Activated CD8-positive, alpha-beta memory T cell treated with anti-CD3 and anti-CD28 coated beads, Interleukin-2, amount 50 U/mL, for 24 hours (primary cell): ENCODE measurements around the gene MDM4.
"Not testable (repeated sequence)": the region's sequence is repeated elsewhere in the genome, so short reads cannot be mapped to it uniquely, and the experiment has no call there.

Experiments
- DNase-seq: peaks from one replicate; pipeline ENCODE4 v3.0.0-alpha.2; 2020; ENCODE audit errors: extremely low read depth

Gene MDM4, protein sequence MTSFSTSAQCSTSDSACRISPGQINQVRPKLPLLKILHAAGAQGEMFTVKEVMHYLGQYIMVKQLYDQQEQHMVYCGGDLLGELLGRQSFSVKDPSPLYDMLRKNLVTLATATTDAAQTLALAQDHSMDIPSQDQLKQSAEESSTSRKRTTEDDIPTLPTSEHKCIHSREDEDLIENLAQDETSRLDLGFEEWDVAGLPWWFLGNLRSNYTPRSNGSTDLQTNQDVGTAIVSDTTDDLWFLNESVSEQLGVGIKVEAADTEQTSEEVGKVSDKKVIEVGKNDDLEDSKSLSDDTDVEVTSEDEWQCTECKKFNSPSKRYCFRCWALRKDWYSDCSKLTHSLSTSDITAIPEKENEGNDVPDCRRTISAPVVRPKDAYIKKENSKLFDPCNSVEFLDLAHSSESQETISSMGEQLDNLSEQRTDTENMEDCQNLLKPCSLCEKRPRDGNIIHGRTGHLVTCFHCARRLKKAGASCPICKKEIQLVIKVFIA

DNA sequence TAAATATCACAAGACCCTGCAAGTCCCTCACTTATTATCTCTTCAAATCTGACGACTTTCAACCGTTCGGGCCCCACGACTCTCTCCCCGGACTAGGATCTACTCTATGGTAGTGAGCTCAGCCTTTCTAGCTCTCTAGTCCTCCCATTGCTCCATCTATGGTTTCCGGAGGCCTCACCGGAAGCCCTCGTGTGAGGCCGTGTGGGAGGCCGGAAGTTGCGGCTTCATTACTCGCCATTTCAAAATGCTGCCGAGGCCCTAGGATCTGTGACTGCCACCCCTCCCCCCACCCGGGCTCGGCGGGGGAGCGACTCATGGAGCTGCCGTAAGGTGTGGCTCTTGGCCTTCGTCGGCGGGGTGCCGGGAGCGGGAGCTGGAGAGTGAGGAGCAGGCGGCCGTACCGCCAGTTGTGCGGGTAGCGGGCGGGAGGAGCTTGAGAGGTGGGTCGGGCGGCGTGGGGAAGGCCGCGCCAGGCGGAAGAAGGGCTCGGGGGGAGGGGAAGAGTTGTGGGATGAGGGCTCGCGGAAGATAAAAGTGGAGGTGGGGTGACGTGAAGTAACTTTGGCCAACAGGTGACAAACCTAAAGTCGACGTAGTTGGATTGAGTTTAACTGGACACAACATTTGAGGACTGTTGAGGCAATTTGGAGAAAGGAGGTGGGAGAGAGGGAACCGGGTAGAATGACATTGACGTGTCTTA is at the start of gene MDM4:
Gene MDM4 (plus strand): TSS at position 227 of the 700 bp plus-strand sequence. CDS start 9,113 bp downstream, outside the sequence.
- DNase-seq, result peak; percentile 80

DNA sequence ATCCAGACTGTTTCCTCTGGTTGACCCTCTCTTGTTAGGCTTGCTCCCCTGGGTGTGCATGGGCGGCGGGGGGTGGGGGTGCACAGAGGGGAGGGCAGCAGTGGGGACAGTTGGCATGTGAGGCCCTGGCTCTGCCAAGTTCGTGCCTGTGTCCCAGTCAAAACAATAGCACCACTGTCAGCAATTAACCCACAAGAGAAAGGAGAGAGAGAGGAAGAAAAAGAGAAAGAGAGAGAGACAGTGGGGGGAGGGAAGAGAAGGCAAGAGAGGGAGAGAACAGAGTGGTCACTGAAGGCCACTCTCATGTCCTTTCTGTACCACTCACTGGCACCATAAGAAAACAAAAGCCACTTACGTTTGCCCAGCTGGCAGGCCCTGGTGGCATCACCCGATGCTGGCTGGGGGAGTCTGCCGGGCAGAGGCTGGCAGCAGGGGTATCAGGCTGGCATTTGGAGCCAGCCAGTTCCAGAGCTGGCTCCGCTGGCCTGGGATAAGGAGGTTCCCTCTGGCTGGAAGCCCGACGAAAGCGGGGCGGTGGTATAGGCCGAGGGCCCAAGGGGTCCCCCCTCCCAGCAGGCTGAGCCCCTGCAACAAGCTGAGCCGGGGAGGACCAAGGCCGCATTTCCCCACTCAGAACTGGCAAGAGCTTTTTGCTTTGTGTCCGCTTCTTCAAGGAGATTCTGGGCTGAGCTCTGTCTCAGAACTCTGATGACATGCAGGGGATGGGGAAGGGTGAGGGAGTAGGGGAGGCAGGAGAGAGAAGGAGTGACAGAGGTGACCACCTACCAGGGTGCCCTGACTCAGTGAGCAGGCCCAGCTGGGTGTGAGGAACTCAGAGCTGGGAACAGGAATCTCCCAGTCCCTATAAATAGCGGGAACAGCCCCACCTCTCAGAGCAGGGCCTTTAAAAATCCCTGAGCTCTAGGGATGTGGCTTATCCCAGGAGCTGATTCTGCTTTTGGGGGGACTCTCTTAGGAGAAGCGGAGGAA is 49.5 kb upstream of the MDM4 start:
- no peak for DNase-seq

DNA sequence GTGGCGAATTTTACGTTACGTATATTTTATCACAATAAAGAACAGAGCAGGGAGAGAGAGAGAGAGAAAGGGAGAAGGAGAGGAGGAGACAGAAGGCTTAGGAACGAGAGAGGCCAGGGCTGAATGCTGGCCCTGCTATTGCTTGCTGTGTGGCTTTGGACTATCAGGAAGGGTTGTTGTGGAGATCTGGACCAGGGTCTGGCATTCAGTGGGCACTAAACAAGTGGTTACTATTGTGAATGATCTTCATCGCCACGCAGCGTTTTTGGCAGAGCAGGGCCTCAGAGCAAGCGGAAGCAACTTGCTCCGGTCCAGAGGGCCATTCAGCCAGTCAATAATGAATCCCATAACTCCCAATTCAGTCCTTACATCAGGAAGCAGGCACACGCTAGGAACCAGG is 48.0 kb upstream of the MDM4 start:
- no peak for DNase-seq

DNA sequence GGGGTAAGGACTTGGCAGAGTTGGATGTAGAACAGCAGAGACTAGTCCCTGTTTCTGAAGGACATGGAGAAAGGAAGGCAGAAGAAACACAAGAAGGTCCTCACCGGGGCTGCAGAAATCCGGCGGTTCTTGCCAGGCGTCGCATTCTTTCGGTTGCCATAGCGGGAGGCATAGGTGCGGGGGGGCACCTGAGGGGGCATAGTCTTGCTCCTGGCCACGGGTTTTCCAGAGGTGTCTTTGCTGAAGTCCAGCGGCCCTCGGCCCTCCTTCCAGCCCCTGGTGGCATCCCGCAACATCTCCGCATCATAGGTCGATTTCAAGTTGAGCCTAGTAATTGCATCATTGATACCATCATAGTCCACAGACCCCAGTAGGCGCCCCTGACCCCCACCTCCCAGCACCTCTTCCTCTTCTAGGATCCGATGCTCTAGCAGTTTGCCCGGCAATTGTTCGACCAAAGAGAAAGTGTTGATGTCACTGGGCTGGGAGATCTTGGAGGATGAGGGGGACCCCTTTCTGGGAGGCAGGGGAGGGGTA is 47.4 kb upstream of the MDM4 start:
- no peak for DNase-seq

DNA sequence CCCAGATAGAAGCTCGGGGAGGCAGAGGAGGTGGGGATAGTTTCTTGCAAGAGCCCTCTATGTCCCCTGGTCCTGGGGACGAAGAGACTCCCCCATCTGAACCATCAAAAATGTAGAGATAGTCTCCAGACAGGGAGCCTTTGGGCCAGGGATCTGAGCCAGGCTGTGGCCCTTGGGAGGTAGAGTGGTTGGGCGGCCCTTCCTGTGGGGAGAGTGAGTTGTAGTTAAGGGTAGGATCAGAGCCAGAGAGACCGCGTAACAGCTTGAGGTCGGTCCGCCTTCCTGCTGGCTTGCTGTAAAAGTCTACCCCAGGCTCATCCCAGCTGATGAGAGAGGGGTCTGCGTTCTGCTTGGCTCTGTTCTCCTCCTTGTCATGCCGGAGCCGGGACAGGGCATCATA is 46.9 kb upstream of the MDM4 start:
- DNase-seq, result no peak

DNA sequence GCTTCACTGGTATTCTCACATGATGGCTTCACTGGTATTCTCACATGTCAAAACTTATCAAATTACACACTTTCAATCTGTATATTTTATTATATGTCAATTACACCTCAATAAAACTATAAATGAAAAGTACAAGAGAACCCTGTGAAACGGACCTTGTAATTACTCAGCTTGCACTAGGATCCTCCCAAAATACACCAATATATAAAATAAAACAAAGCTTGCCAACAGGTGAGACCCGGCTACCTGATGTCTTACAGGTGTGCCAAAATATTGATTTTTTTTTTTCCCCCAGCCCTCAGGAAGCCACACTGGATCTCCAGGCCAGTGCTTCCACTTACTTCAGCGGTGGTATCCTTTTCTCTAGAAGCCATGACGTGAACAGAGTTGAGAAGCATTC is 44.5 kb upstream of the MDM4 start:
- DNase-seq, result no peak

DNA sequence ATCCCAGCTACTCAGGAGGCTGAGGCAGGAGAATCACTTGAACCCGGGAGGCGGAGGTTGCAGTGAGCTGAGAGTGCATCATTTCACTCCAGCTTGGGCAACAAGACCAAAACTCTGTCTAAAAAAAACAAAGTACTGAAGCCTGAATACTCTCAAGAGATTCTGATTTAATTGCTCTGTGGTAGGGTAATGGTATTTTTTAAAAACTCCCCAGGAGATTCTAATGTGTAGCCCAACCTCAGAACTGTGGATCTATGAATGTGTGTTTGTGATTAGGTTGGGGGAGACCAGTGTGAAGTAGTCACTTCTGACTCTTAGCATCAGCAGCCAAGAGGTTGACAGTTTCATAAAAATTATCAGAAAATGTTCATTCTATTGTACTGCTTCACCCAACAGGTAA is 43.5 kb upstream of the MDM4 start:
- no peak for DNase-seq

DNA sequence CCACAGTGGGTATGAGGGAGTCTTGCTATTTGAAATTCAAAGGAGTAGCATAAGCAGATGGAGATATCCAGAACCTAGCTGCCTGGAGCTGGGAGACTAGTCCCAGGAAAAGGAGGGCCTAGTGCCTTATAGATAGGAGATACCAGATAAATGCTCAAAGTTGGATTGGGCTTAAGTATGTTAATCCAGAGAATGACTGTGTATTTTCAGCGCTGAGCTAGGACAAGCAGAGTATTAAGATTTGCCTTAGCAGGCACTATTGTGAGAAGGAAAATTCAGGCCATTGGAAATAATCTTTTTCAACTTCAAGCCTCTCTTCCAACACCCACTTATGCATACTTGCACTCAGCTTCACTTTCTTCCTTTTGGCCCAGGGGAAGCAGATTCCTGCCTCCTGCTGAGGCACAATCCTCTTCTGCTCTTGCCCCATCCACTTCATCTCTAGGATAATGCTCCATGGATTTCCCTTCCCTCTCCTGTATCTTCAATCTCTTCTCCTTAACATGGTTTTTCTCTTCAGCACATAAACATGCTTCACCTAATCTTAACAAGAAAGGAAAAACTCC is 42.7 kb upstream of the MDM4 start:
- DNase-seq, result no peak

DNA sequence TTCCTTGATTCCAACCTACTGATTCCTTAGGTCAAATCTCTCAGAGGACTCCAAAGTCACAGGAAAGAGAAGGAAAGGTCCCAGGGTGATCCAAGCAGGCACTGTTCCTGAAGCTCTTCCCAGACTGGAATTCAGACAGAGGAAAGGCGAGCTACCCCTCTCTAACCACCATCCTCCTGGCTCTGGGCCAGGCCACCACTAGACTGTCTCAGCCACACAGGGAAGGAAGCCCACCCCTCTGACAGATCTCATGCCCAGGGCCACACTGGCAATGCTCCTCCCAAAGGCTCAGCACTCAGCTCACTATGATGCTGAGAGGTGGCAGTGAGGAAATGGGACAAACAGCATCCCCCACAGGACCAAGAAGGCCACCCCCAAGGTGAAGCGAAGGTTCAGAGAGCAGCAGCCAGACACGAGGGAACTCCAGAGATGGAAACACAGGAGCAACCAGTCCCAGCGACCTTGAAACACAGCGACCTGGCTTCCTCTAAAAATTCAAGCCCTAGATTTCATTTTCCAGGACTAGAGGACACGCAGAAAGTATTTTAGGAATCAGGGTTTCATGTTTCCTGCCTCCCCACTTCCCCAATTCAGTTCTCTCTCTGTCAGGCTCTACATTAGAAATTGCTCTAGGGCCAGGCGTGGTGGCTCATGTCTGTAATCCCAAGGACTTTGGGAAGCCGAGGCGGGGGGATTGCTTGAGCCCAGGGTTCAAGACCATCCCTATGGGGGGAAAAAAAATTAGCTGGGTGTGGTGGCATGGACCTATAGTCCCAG is 40.4 kb upstream of the MDM4 start:
- DNase-seq, result no peak

DNA sequence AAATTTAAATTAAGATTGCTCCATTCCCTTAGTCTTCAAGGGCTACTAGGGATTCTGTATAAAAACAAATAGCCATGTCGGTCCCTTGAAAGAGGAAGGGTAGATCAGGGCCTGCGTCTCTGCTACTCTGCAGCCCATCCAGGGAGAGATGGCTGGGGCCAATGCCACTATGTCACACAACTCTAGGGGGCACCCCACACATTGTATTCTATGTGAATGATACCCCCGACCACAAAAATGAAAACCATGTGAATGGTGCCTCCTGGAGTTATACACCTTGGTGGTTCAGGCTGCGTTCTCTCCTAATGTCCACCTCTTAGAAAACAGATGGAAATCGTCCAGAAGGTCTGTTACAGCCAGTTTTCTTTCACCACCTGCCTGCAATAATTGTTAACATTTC is 39.6 kb upstream of the MDM4 start:
- DNase-seq, result no peak

DNA sequence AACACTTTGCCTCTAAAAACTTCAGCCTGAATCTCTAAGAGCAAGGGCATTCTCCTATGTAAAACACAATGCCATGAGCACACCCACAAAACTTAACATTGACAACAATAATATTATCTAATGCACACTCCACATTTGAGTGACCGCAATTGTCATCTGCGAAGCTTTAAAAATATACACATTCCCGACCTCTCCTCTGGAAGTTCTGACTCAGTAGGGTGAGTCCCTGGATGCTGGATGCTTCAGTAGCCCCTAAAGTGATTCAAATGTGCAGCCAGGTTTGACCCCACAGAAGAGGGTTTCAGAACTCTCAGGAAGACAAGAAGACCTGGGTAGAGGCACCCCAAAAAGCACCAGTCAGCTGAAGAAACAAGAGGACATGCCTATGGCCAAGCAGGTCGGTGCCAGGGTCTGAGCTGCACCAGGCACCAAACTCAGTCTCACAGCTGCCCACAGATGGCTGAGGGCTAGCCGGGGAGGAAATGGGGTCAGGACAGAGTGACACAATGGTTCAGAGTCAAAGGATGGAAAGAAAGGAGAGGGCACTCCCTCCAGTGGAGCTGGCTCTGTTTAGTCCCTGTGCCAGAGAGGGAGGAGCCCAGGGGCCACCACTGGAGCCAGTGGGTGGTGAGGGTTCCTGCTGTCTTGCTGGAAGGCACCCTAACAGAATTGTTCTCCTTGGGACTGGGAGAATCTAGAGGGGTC is 39.0 kb upstream of the MDM4 start:
- no peak for DNase-seq

DNA sequence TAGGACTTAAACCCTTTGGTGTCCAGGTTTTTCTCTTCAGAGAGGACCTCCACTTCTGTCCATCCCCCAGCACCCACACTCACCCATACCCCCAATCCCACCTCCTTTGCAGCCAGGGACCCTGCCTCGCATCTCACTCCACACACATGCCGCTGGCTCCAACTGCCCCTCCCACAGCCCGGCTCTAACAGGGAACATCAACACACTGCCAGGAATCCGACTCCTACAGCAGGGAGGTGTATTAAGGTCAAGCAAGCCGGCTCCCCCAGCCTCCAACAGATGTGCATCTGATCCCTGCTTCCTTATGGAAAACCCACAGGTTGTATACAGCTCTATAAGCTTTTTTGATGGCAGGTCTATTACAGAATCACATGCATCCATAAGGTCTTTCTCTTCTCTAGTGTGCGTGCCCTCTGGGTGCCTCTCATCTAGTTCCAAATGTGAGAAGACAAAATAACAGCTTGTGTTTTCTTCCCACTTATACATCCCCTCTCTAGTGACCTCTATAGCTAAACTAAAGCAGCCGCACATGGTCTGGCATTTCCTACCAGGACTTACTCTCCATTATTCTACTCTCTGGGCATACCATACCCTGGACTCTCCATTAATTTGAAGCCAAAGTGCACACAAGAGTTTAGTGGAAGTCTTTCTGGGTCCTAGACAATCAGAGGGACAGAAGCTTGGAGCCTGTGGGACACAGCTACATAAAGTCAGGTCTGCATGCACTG is 37.9 kb upstream of the MDM4 start:
- DNase-seq, result no peak

DNA sequence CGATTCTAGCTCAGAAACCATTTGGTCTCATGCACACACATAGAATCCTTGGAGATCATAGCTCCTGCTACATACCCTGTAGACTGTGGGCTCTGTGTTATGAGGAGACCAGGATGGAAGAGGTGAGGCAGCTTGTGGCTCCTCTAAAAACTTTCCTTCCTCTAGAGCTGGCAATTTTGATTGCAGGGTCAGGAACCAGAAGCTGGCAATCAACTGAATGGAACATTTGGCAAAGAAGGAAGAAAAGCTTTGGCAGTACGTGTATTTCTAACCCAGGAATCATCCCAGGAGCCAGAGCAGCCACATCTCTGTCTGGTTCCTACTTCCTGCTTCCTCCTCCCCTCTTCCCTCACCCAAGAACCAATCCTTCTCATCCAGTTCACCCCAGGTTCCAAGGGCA is 37.3 kb upstream of the MDM4 start:
- no peak for DNase-seq

DNA sequence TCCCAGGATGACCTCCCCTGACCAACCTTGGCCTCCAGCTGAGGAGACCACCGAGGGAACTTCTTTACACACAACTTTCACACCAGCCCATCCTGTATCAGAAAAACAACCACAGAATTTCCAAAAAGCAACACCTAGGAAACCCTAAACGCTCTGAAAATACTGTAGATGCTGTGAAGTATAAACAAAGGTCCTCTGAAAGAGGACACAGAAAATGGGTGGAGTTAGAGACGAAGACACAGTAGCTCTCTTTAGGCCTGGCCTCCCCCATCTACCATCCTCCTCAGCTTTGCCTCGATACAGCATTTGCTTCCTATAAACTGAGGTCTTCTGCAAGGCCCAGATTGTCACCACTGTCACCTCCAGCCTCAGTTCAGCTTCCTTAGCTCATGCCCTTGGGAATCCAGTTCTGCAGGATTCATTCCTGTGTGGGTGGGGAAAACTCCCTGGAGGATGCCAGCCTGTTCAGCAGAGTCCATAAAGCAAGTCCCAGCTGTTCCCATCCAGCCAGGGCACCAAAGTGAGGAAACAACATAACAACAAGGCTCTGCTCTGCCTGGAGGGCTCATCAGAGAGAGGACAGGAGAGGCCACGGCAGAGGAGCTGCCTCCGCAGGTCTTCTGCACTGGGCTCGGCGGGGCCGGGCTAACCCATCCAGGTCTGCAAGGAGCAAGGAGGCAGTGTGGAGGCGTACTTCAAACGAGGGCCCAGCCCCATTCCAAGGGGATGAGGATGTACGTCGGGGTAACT is 36.6 kb upstream of the MDM4 start:
- no peak for DNase-seq

DNA sequence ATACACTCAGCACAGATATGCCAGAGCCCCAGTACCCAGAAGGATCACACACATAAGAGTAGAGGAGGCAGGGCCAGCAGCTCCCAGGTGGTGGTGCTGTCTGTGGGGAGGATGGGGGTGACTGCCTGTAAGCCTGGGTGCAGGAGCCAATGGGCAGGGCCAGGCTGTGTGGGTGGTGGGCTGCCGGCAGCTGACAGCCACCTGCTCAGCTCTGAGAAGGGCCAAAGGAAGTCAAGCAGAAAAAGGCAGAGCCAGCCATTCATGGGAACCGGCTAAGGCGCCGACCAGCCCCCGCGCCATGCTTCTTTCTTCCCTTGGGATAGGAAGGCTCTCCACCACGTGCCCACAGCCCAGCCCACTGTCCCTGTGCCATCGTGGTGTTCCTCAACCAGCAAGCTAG is 35.7 kb upstream of the MDM4 start:
- no peak for DNase-seq

DNA sequence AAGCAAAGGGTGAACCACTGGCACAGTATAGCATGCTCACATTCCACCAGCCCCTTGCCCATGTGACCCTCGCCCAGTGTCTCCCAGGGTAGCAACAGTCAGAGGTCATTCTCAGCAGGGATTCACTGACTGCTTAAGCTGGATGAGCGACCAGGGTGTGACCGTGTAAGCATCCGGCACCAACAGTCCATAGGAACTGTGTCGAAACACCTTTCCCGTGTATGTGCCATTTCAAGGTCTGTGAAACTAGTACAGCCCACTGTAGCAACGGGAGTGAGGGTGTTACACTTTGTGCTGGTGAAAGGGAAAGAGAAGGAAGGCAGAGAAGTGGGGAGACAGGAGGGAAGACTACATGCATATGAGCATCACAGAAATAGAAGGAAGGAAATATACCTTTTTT is 32.4 kb upstream of the MDM4 start:
- DNase-seq, result no peak

DNA sequence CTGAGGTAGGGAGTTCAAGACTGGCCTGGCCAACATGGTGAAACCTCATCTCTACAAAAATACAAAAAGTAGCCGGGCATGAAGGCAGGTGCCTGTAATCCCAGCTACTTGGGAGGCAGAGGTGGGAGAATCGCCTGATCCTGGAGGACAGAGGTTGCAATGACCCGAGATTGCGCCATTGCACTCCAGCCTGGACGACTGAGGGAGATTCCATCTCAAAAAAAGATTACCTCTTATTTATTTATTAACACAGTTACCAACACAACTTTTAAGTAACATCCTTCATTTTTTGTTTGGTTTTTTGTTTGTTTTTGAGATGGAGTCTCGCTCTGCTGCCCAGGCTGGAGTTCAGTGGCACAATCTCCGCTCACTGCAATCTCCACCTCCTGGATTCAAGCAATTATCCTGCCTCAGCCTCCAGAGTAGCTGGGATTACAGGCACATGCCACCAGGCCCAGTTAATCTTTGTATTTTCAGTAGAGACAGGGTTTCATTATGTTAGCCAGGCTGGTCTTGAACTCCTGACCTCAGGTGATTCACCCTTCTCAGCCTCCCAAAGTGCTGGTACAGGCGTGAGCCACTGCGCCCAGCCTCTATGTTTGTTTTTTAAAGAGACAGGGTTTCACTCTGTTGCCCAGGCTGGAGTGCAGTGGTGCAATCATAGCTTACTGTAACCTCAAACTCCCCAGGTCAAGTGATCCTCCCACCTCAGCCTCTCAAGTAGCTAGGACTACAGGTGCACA is 29.5 kb upstream of the MDM4 start:
- DNase-seq, result not testable (repeated sequence)

DNA sequence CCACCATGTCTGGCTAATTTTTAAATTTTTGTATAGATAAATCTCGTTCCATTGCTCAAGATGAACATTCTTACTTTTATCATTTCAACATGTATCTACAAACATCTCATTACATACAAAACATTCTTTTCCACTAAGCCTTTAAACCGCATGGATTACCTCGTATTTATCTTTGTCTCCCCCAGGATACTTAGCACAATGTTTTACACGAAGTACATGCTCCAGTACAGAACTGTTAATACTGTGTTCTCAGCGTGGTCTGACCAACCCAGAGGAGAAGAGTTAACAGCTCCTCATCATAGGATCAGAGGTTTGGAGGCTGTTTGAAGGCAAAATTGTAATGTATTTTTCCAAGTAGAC is 29.0 kb upstream of the MDM4 start:
- DNase-seq, result no peak
